CD4-positive, CD25-positive, alpha-beta regulatory T cell (primary cell): ENCODE data around the gene SAMD4B. TPM values are rescaled to one million over a fixed set of nuclear protein-coding genes. Genes with fewer than 3 reads are reported as not detected.

Experiments used
- ATAC-seq, 2 donors: fragments of 150-1000 bp; cut with Tn5 transposase; one replicate each; pipeline ENCODE4 v1.10.0; 2021; ENCODE audit warnings: low read depth in 2 of 2, moderate number of reproducible peaks in 2 of 2, moderate library complexity in 1 of 2
- DNase-seq, 3 donors: peaks; one replicate each; pipeline versions ENCODE4 v3.0.0 to v3.0.0-alpha.2; 2012 to 2022; ENCODE audit warnings: mixed read lengths in 1 of 3
- H3K27ac ChIP-seq: one replicate; pipeline ENCODE4 v1.7.0; 2013; ENCODE audit warnings: mild to moderate bottlenecking, low read length; ENCODE audit not compliant: insufficient read depth, poor library complexity, severe bottlenecking
- H3K27me3 ChIP-seq: one replicate; pipeline ENCODE4 v1.7.0; 2013; ENCODE audit warnings: low read length; ENCODE audit not compliant: control insufficient read depth, insufficient read depth
- H3K36me3 ChIP-seq: one replicate; pipeline ENCODE4 v1.7.0; 2013; ENCODE audit warnings: mild to moderate bottlenecking, low read length, moderate library complexity; ENCODE audit not compliant: control insufficient read depth, insufficient read depth
- H3K4me1 ChIP-seq: 2 replicates; pipeline ENCODE4 v1.7.0; 2013; ENCODE audit warnings: mild to moderate bottlenecking, low read length; ENCODE audit not compliant: insufficient read depth, control insufficient read depth, poor library complexity, severe bottlenecking
- H3K4me3 ChIP-seq: one replicate; pipeline ENCODE4 v1.7.0; 2013; ENCODE audit warnings: low read depth, mild to moderate bottlenecking, low read length, moderate library complexity
- H3K9me3 ChIP-seq, 2 experiments: 1 replicate in 1 of 2; 2 replicates in 1 of 2; pipeline ENCODE4 v1.7.0; 2013; ENCODE audit warnings: low read length in 2 of 2, mild to moderate bottlenecking in 1 of 2, moderate library complexity in 1 of 2; ENCODE audit not compliant: control insufficient read depth in 2 of 2
- H3K27ac Mint-ChIP-seq, 3 donors: one replicate each; pipeline ENCODE4 v1.8.0; 2020 to 2022; ENCODE audit warnings: mild to moderate bottlenecking in 3 of 3, mixed read lengths in 3 of 3, moderate library complexity in 2 of 3
- H3K27me3 Mint-ChIP-seq: one replicate; pipeline ENCODE4 v1.8.0; 2022; ENCODE audit warnings: mild to moderate bottlenecking, mixed read lengths
- H3K36me3 Mint-ChIP-seq: one replicate; pipeline ENCODE4 v1.8.0; 2020; ENCODE audit warnings: mixed read lengths
- H3K4me1 Mint-ChIP-seq, 4 donors: one replicate each; pipeline ENCODE4 v1.8.0; 2020 to 2022; ENCODE audit warnings: mixed read lengths in 4 of 4, mild to moderate bottlenecking in 1 of 4
- H3K4me3 Mint-ChIP-seq, 4 donors: one replicate each; pipeline ENCODE4 v1.8.0; 2020 to 2022; ENCODE audit warnings: mild to moderate bottlenecking in 4 of 4, mixed read lengths in 4 of 4, moderate library complexity in 3 of 4
- H3K9me3 Mint-ChIP-seq, 7 donors: one replicate each; pipeline ENCODE4 v1.8.0; 2020 to 2022; ENCODE audit warnings: mixed read lengths in 7 of 7, mild to moderate bottlenecking in 3 of 7, moderate library complexity in 2 of 7
- polyA plus RNA-seq, 4 donors: library from polyadenylated mRNA; unstranded; fragments of 300-500 nt; fragmentation: Illumina TruSeq; gene quantifications; one replicate each; pipeline ENCODE4 v1.2.3, GENCODE V29; 2021
- total RNA-seq: library from RNA; stranded (reverse); gene quantifications from one replicate; pipeline ENCODE4 v1.2.3, GENCODE V29; 2022

SAMD4B gene
- total and polyA plus RNA-seq, 5 donors from 2014 or later = 5.7 to 78.9 (median 7.1) TPM

- Mint-ChIP-seq H3K4me1 (peaks cover 4 to 51% (median 38%) of the 10 kb centered on the region in 4 donors), H3K27ac (peak overlapping the region; percentile 99 to 100 (median 99)), H3K36me3 (peaks cover 30% of the 10 kb centered on the region), H3K4me3 (peak overlapping the region; percentile 95 to 99 (median 97)), H3K9me3 (peaks cover 0 to 11% (median 0%) of the 10 kb centered on the region in 7 donors), H3K27me3 (peaks cover 27% of the 10 kb centered on the region)
- DNase-seq = no peak
- no peaks in the 10 kb centered on the region for H3K9me3 ChIP-seq
- no peaks in the 10 kb centered on the region for H3K27me3 ChIP-seq
- ATAC-seq = no peak
- H3K36me3 ChIP-seq = peaks cover 21% of the 10 kb centered on the region
- H3K27ac ChIP-seq = peak overlapping the region; percentile 100
- peaks cover 61% of the 10 kb centered on the region for H3K4me1 ChIP-seq
- peak overlapping the region; percentile 75 for H3K4me3 ChIP-seq
These were observed 68.5 kb downstream of the SAMD4B start for GRCh38 chr19:39410831-39411080.

GRCh38 chr19:39411081-39411831, 69.0 kb downstream of the SAMD4B start:
- peak overlapping the region; percentile 95 to 99 (median 97) for H3K4me3 Mint-ChIP-seq
- Histone ChIP-seq H3K9me3 (no peaks in the 10 kb centered on the region), H3K36me3 (peaks cover 25% of the 10 kb centered on the region), H3K27ac (peak overlapping the region; percentile 100), H3K4me1 (peaks cover 56% of the 10 kb centered on the region), H3K27me3 (no peaks in the 10 kb centered on the region), H3K4me3 (peak overlapping the region; percentile 75)
- H3K27ac Mint-ChIP-seq = peak overlapping the region; percentile 99 to 100 (median 99)
- DNase-seq (peak in 1 of 3 donors; percentile 31), ATAC-seq (no peak)
- H3K27me3 Mint-ChIP-seq = peaks cover 27% of the 10 kb centered on the region
- H3K4me1 Mint-ChIP-seq = peaks cover 4 to 46% (median 36%) of the 10 kb centered on the region in 4 donors
- peaks cover 0 to 11% (median 0%) of the 10 kb centered on the region in 7 donors for H3K9me3 Mint-ChIP-seq
- peaks cover 30% of the 10 kb centered on the region for H3K36me3 Mint-ChIP-seq

DNA sequence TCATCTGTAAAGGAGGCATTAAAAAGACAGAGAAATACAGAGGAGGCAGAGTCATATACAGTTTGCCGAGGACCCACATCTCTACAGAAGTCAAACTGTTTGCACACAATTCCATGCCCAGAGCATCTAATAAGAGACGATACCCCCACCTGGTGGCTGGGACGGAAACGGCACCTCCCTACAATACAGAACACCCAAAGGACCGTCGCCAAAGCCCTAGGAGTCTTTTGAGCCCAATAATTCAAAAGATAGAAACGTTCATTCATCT, 69.5 kb downstream of the SAMD4B start:
- Histone ChIP-seq H3K36me3 (peaks cover 25% of the 10 kb centered on the region), H3K27me3 (no peaks in the 10 kb centered on the region), H3K4me3 (peak overlapping the region; percentile 75), H3K4me1 (peaks cover 55% of the 10 kb centered on the region), H3K27ac (peak overlapping the region; percentile 100), H3K9me3 (no peaks in the 10 kb centered on the region)
- H3K27ac Mint-ChIP-seq = peak overlapping the region; percentile 99 to 100 (median 99)
- DNase-seq (peak; percentile 84 to 95 (median 93)), ATAC-seq (peak; percentile 45 to 47)
- peaks cover 4 to 45% (median 34%) of the 10 kb centered on the region in 4 donors for H3K4me1 Mint-ChIP-seq
- peaks cover 25% of the 10 kb centered on the region for H3K27me3 Mint-ChIP-seq
- peaks cover 30% of the 10 kb centered on the region for H3K36me3 Mint-ChIP-seq
- peak overlapping the region; percentile 95 to 99 (median 97) for H3K4me3 Mint-ChIP-seq
- H3K9me3 Mint-ChIP-seq = peaks cover 0 to 11% (median 0%) of the 10 kb centered on the region in 7 donors

DNA sequence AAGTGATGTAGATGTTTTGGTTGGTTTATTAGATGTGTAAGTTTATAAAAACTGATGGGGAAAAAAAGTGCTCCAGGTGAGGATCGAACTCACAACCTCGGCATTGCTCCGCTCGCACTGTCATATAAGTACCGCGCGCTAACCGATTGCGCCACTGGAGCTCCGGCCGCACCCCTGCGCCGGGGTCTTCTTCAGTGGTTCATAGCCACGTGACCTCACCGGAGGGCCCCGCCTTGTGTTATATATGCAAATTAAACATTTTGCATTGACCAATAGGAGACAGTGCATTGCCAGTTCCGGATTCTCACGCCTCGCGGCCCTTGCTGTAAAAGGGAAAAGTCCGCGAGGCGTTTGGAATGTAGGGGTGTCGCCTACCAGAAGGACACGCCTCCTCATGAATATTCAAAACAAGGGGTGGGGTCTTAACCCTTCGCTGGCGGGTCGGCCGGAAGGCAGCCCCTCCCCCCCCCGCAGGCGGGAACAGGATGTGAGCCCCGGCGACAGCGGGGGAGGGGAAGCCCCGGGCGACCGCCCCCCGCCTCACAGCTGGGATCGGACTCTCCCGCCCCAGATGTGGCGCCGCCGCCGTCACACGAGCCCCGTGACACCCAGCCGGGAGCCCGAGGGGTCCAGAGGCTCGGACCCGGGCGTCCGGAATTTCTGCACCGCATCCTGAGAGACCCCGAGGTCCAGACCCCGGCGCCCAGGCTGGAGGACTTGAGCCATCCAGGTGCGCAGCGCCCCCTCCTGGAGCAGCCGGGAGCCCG, 70.1 kb downstream of the SAMD4B start, which contains the start of gene PLEKHG2:
TSS of gene PLEKHG2 (plus strand) at position 570 of the 767 bp plus-strand sequence. CDS start 1,418 bp downstream, outside the sequence.
- peak within 1 kb of the TSS; percentile 75 for H3K4me3 ChIP-seq

GRCh38 chr19:39412867-39413271, 70.6 kb downstream of the SAMD4B start:
- no peaks in the 10 kb centered on the region for H3K27me3 ChIP-seq
- Mint-ChIP-seq H3K27me3 (peaks cover 20% of the 10 kb centered on the region), H3K27ac (peak overlapping the region; percentile 38 to 99 (median 99)), H3K4me1 (peaks cover 4 to 48% (median 34%) of the 10 kb centered on the region in 4 donors), H3K9me3 (peaks cover 0 to 7% (median 0%) of the 10 kb centered on the region in 7 donors), H3K36me3 (peaks cover 28% of the 10 kb centered on the region), H3K4me3 (peak overlapping the region; percentile 95 to 99 (median 97))
- H3K4me1 ChIP-seq = peaks cover 53% of the 10 kb centered on the region
- peaks cover 20% of the 10 kb centered on the region for H3K36me3 ChIP-seq
- ATAC-seq = no peak
- DNase-seq = no peak
- no peaks in the 10 kb centered on the region for H3K9me3 ChIP-seq
- peak overlapping the region; percentile 100 for H3K27ac ChIP-seq
- peak overlapping the region; percentile 72 for H3K4me3 ChIP-seq

More for the DNA sequence above, 70.1 kb downstream of the SAMD4B start, which contains the start of gene PLEKHG2:
- Mint-ChIP-seq H3K9me3 (peaks cover 0 to 7% (median 0%) of the 10 kb centered on the region in 7 donors), H3K36me3 (peaks cover 30% of the 10 kb centered on the region), H3K27me3 (peaks cover 20% of the 10 kb centered on the region), H3K27ac (peak within 1 kb of the TSS; percentile 99 to 100 (median 99)), H3K4me1 (peaks cover 4 to 47% (median 34%) of the 10 kb centered on the region in 4 donors), H3K4me3 (peak within 1 kb of the TSS; percentile 95 to 99 (median 97))
- Histone ChIP-seq H3K27ac (peak within 1 kb of the TSS; percentile 100), H3K9me3 (no peaks in the 10 kb centered on the region), H3K36me3 (peaks cover 26% of the 10 kb centered on the region), H3K4me1 (peaks cover 55% of the 10 kb centered on the region), H3K27me3 (no peaks in the 10 kb centered on the region)
- DNase-seq (peak; percentile 92 to 99 (median 97)), ATAC-seq (peak; percentile 72 to 74)

GRCh38 chr19:39413272-39413910, 71.2 kb downstream of the SAMD4B start:
- peaks cover 15% of the 10 kb centered on the region for H3K36me3 ChIP-seq
- Mint-ChIP-seq H3K9me3 (peaks cover 0 to 7% (median 0%) of the 10 kb centered on the region in 7 donors), H3K27ac (peak overlapping the region; percentile 97 to 99 (median 99)), H3K4me3 (peak overlapping the region; percentile 95 to 99 (median 97)), H3K27me3 (peaks cover 20% of the 10 kb centered on the region), H3K4me1 (peaks cover 4 to 48% (median 34%) of the 10 kb centered on the region in 4 donors), H3K36me3 (peaks cover 23% of the 10 kb centered on the region)
- DNase-seq (peak in 2 of 3 donors; percentile 33 to 48), ATAC-seq (no peak)
- H3K4me3 ChIP-seq = peak overlapping the region; percentile 72
- H3K9me3 ChIP-seq = no peaks in the 10 kb centered on the region
- H3K27ac ChIP-seq = peak overlapping the region; percentile 100
- no peaks in the 10 kb centered on the region for H3K27me3 ChIP-seq
- peaks cover 49% of the 10 kb centered on the region for H3K4me1 ChIP-seq

GRCh38 chr19:39413911-39414608, 71.8 kb downstream of the SAMD4B start:
- peaks cover 42% of the 10 kb centered on the region for H3K4me1 ChIP-seq
- Mint-ChIP-seq H3K9me3 (peaks cover 0 to 5% (median 0%) of the 10 kb centered on the region in 7 donors), H3K27ac (peak overlapping the region; percentile 85 to 97 (median 94)), H3K4me3 (peak overlapping the region; percentile 40 to 90 (median 84)), H3K27me3 (peaks cover 16% of the 10 kb centered on the region), H3K36me3 (peaks cover 17% of the 10 kb centered on the region), H3K4me1 (peaks cover 4 to 43% (median 29%) of the 10 kb centered on the region in 4 donors)
- peaks cover 16% of the 10 kb centered on the region for H3K36me3 ChIP-seq
- H3K27ac ChIP-seq = peak overlapping the region; percentile 100
- H3K27me3 ChIP-seq = no peaks in the 10 kb centered on the region
- peak overlapping the region; percentile 32 for H3K4me3 ChIP-seq
- ATAC-seq = no peak
- no peak for DNase-seq
- H3K9me3 ChIP-seq = no peaks in the 10 kb centered on the region
